K562 (cell line): ENCODE data around the gene THAP12. TPM values are rescaled to one million over a fixed set of nuclear protein-coding genes. Genes with fewer than 3 reads are reported as not detected.

Experiments used
- ARHGAP35 ChIP-seq: fragments of 450-650 bp; IDR thresholded peaks from 2 replicates; pipeline ENCODE4 v1.6.1; 2018; ENCODE audit not compliant: partially characterized antibody
- ASH1L ChIP-seq: fragments of 450-650 bp; IDR thresholded peaks from 2 replicates; pipeline ENCODE4 v1.6.1; 2018; ENCODE audit warnings: borderline replicate concordance, mild to moderate bottlenecking, low read depth; ENCODE audit not compliant: partially characterized antibody
- DPF2 ChIP-seq: fragments of 450-650 bp; IDR thresholded peaks from 2 replicates; pipeline ENCODE4 v1.6.1; 2016
- ELF4 ChIP-seq: fragments of 450-650 bp; formaldehyde crosslinking; IDR thresholded peaks from 2 replicates; pipeline ENCODE4 v1.4.0; 2022; ENCODE audit warnings: missing genetic modification characterization
- EP400 ChIP-seq: fragments of 450-650 bp; IDR thresholded peaks from 2 replicates; pipeline ENCODE4 v1.6.1; 2017; ENCODE audit warnings: antibody characterized with exemption, mild to moderate bottlenecking, moderate library complexity
- MEF2A ChIP-seq: IDR thresholded peaks from 2 replicates; pipeline ENCODE4 v1.6.1; 2011; ENCODE audit warnings: low read depth, mild to moderate bottlenecking, low read length, moderate library complexity; ENCODE audit not compliant: control insufficient read depth
- MEF2D ChIP-seq: conservative IDR thresholded peaks from 2 replicates; pipeline ENCODE4 v1.6.1; 2016; ENCODE audit warnings: low read depth, missing genetic modification characterization, missing compliant biosample characterization
- NCOA4 ChIP-seq: fragments of 450-650 bp; IDR thresholded peaks from 2 replicates; pipeline ENCODE4 v1.6.1; 2018; ENCODE audit warnings: mild to moderate bottlenecking; ENCODE audit not compliant: partially characterized antibody
- NCOA6 ChIP-seq: fragments of 450-650 bp; IDR thresholded peaks from 2 replicates; pipeline ENCODE4 v1.6.1; 2017; ENCODE audit warnings: mild to moderate bottlenecking
- PRMT5 ChIP-seq: sonication (generic); formaldehyde crosslinking; IDR thresholded peaks from 2 replicates; pipeline ENCODE4 v1.5.0; 2020; ENCODE audit warnings: missing genetic modification reagents
- RBM17 ChIP-seq: fragments of 200-400 bp; formaldehyde crosslinking; IDR thresholded peaks from 2 replicates; pipeline ENCODE4 v1.6.1; 2017; ENCODE audit warnings: low read depth, mild to moderate bottlenecking, low read length, borderline replicate concordance
- STAG1 ChIP-seq: sonication (generic); formaldehyde crosslinking; IDR thresholded peaks from 2 replicates; pipeline ENCODE4 v1.5.0; 2020; ENCODE audit warnings: missing genetic modification reagents, borderline replicate concordance
- THAP12 ChIP-seq: fragments of 250-450 bp; sonication (Bioruptor Pico); IDR thresholded peaks from 2 replicates; pipeline ENCODE4 v1.9.0; 2021; ENCODE audit warnings: mild to moderate bottlenecking, inconsistent platforms
- ZFP30 ChIP-seq: fragments of 250-450 bp; sonication (Bioruptor Pico); IDR thresholded peaks from 2 replicates; pipeline ENCODE4 v1.8.0; 2022; ENCODE audit warnings: moderate library complexity, mild to moderate bottlenecking, inconsistent platforms, borderline replicate concordance
- ZNF121 ChIP-seq: sonication (generic); formaldehyde crosslinking; conservative IDR thresholded peaks from 2 replicates; pipeline ENCODE4 v1.8.0; 2022; ENCODE audit warnings: missing genetic modification reagents
- ZNF436 ChIP-seq: fragments of 250-450, 450-650 bp; sonication (Bioruptor Pico); formaldehyde crosslinking; IDR thresholded peaks from 2 replicates; pipeline ENCODE4 v1.7.0; 2020; ENCODE audit warnings: mild to moderate bottlenecking
- ZNF444 ChIP-seq: fragments of 250-450 bp; sonication (Bioruptor Pico); IDR thresholded peaks from 2 replicates; pipeline ENCODE4 v1.4.0; 2020; ENCODE audit warnings: mild to moderate bottlenecking, moderate library complexity
- ZNF696 ChIP-seq: fragments of 250-450 bp; sonication (Bioruptor Pico); conservative IDR thresholded peaks from 2 replicates; pipeline ENCODE4 v1.4.0; 2020; ENCODE audit warnings: mild to moderate bottlenecking, moderate library complexity
- polyA plus RNA-seq, 8 experiments: library from polyadenylated mRNA; depleted of rRNA in 4 of 8; stranded (reverse) in 5 of 8; unstranded in 3 of 8; fragments of >200 nt; fragmentation: Nextera tagmentation in 2 of 8; fragmentation: Illumina TruSeq in 1 of 8; extraction: Ambion mirVana in 2 of 8; extraction: Trizol in 1 of 8; gene quantifications; 2 replicates each; pipeline versions ENCODE4 v1.2.1 to v1.2.3, GENCODE V29; 2011 to 2014; ENCODE audit warnings: inconsistent platforms in 1 of 8, missing spikeins in 1 of 8
- total RNA-seq, 7 experiments: library from RNA; depleted of rRNA in 6 of 7; stranded (reverse); fragments of >200 nt in 6 of 7; fragmentation: Illumina TruSeq in 2 of 7; extraction: Trizol in 2 of 7; gene quantifications; 2 replicates each; pipeline versions ENCODE4 v1.2.1 to v1.2.3, GENCODE V29; 2011 to 2021; ENCODE audit warnings: low replicate concordance in 1 of 7
- TF ChIP-seq, protein P1 (sequence below), 2 experiments: fragments of 150-350 bp in 1 of 2; IDR thresholded peaks; 2 replicates each; pipeline ENCODE4 v1.6.1; 2012 to 2016; ENCODE audit warnings: low read depth in 2 of 2, low read length in 2 of 2, mild to moderate bottlenecking in 1 of 2, moderate library complexity in 1 of 2
- TF ChIP-seq, protein P2 (sequence below): fragments of 250-450 bp; sonication (Bioruptor Pico); IDR thresholded peaks from 2 replicates; pipeline ENCODE4 v1.8.0; 2022; ENCODE audit warnings: inconsistent platforms, mild to moderate bottlenecking, moderate library complexity, borderline replicate concordance
- TF ChIP-seq, protein P3 (sequence below): fragments of 450-650 bp; formaldehyde crosslinking; IDR thresholded peaks from 2 replicates; pipeline ENCODE4 v1.4.0; 2020; ENCODE audit warnings: mild to moderate bottlenecking, moderate library complexity

Gene THAP12
- total and polyA plus RNA-seq, 9 of the 15 experiments (the other 6 are each of a cell fraction or from before 2014, with no cell fraction given): 28.1 to 103 (median 57.8) TPM

- TF ChIP-seq, protein P1, sequence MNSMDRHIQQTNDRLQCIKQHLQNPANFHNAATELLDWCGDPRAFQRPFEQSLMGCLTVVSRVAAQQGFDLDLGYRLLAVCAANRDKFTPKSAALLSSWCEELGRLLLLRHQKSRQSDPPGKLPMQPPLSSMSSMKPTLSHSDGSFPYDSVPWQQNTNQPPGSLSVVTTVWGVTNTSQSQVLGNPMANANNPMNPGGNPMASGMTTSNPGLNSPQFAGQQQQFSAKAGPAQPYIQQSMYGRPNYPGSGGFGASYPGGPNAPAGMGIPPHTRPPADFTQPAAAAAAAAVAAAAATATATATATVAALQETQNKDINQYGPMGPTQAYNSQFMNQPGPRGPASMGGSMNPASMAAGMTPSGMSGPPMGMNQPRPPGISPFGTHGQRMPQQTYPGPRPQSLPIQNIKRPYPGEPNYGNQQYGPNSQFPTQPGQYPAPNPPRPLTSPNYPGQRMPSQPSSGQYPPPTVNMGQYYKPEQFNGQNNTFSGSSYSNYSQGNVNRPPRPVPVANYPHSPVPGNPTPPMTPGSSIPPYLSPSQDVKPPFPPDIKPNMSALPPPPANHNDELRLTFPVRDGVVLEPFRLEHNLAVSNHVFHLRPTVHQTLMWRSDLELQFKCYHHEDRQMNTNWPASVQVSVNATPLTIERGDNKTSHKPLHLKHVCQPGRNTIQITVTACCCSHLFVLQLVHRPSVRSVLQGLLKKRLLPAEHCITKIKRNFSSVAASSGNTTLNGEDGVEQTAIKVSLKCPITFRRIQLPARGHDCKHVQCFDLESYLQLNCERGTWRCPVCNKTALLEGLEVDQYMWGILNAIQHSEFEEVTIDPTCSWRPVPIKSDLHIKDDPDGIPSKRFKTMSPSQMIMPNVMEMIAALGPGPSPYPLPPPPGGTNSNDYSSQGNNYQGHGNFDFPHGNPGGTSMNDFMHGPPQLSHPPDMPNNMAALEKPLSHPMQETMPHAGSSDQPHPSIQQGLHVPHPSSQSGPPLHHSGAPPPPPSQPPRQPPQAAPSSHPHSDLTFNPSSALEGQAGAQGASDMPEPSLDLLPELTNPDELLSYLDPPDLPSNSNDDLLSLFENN (IDR thresholded peaks at IDR 0.05; ENCODE audit: low read depth in 2 of 2, low read length in 2 of 2): no peak
- TF ChIP-seq ZNF436 (CRISPR knock-in tag): no peak
- TF ChIP-seq, protein P2, sequence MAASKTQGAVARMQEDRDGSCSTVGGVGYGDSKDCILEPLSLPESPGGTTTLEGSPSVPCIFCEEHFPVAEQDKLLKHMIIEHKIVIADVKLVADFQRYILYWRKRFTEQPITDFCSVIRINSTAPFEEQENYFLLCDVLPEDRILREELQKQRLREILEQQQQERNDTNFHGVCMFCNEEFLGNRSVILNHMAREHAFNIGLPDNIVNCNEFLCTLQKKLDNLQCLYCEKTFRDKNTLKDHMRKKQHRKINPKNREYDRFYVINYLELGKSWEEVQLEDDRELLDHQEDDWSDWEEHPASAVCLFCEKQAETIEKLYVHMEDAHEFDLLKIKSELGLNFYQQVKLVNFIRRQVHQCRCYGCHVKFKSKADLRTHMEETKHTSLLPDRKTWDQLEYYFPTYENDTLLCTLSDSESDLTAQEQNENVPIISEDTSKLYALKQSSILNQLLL (CRISPR knock-in tag): no peak
- TF ChIP-seq DPF2: no peak
- no peak for TF ChIP-seq MEF2D (tag)
- no peak for TF ChIP-seq NCOA6
- no peak for TF ChIP-seq ZNF444
- TF ChIP-seq THAP12: peak; percentile 83; the same call in 1 of the 2 replicates
- no peak for TF ChIP-seq RBM17
- no peak for TF ChIP-seq ZNF121
- TF ChIP-seq ARHGAP35: no peak
- TF ChIP-seq NCOA4: no peak
- TF ChIP-seq ELF4: no peak
- TF ChIP-seq EP400: no peak
- TF ChIP-seq MEF2A: no peak
- TF ChIP-seq, protein P3, sequence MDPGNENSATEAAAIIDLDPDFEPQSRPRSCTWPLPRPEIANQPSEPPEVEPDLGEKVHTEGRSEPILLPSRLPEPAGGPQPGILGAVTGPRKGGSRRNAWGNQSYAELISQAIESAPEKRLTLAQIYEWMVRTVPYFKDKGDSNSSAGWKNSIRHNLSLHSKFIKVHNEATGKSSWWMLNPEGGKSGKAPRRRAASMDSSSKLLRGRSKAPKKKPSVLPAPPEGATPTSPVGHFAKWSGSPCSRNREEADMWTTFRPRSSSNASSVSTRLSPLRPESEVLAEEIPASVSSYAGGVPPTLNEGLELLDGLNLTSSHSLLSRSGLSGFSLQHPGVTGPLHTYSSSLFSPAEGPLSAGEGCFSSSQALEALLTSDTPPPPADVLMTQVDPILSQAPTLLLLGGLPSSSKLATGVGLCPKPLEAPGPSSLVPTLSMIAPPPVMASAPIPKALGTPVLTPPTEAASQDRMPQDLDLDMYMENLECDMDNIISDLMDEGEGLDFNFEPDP (CRISPR knock-in tag): no peak
- TF ChIP-seq PRMT5 (CRISPR knock-in tag): no peak
- no peak for TF ChIP-seq STAG1 (CRISPR knock-in tag)
- no peak for TF ChIP-seq ASH1L
- no peak for TF ChIP-seq ZNF696 (CRISPR knock-in tag)
- TF ChIP-seq ZFP30 (CRISPR knock-in tag): no peak
Measured at GRCh38 chr11:76380977-76381719, at the start of gene THAP12, which contains the start of gene GVQW3 (continued).
